Panc1 (cell line): ENCODE data around the gene MAP3K13. TPM values are rescaled to one million over a fixed set of nuclear protein-coding genes. Genes with fewer than 3 reads are reported as not detected.

ENCODE experiments used
- ATAC-seq: fragments of 200-7000 bp; cut with Tn5 transposase; 2 replicates; pipeline ENCODE4 v1.9.1; 2020; ENCODE audit warnings: mild to moderate bottlenecking, moderate library complexity
- BruUV-seq: library from RNA; stranded (reverse); fragments of 400-500 nt; replicated peaks from 2 replicates; lab custom pipeline; 2021; lab: Mats Ljungman, UMichigan
- CTCF ChIA-PET: fragments of 300-600 bp; sonication (Branson Sonifier 250); formaldehyde crosslinking; loops from one replicate; lab custom pipeline; 2022; ENCODE audit warnings: antibody characterized with exemption; lab: Charles Lee
- POLR2A ChIA-PET: fragments of 300-600 bp; sonication (Branson Sonifier 250); formaldehyde crosslinking; loops from one replicate; lab custom pipeline; 2022; ENCODE audit warnings: antibody characterized with exemption; lab: Charles Lee
- DNase-seq: peaks from one replicate; pipeline ENCODE4 v3.0.0-alpha.2; 2010; ENCODE audit warnings: low read depth, low spot score
- H3K27ac ChIP-seq: 2 replicates; pipeline ENCODE4 v1.5.1; 2011; ENCODE audit warnings: mild to moderate bottlenecking, low read length, inconsistent platforms
- H3K27me3 ChIP-seq: fragments of 200-500 bp; sonication (Bioruptor generic); 2 replicates; pipeline ENCODE4 v1.6.0; 2014; ENCODE audit warnings: low read length, inconsistent platforms; ENCODE audit not compliant: control insufficient read depth, insufficient read depth
- H3K36me3 ChIP-seq: fragments of 200-500 bp; sonication (Bioruptor generic); 2 replicates; pipeline ENCODE4 v1.5.1; 2014; ENCODE audit warnings: inconsistent platforms, mild to moderate bottlenecking, low read length, moderate library complexity; ENCODE audit not compliant: control insufficient read depth, insufficient read depth
- H3K4me1 ChIP-seq: 2 replicates; pipeline ENCODE4 v1.5.1; 2011; ENCODE audit warnings: inconsistent platforms, mild to moderate bottlenecking, low read length, moderate library complexity; ENCODE audit not compliant: control insufficient read depth, insufficient read depth
- H3K4me3 ChIP-seq, 2 experiments: 2 replicates each; pipeline ENCODE4 v1.5.1; 2011 to 2012; ENCODE audit warnings: low read depth in 2 of 2, low read length in 2 of 2, mild to moderate bottlenecking in 2 of 2, inconsistent platforms in 1 of 2, moderate library complexity in 1 of 2
- H3K9me3 ChIP-seq: fragments of 200-500 bp; sonication (Bioruptor generic); 2 replicates; pipeline ENCODE4 v1.5.1; 2014; ENCODE audit warnings: low read depth, mild to moderate bottlenecking, inconsistent platforms, low read length, moderate library complexity; ENCODE audit not compliant: control insufficient read depth, insufficient read depth
- POLR2AphosphoS5 ChIP-seq: IDR thresholded peaks from 2 replicates; pipeline ENCODE4 v1.6.1; 2012; ENCODE audit warnings: mild to moderate bottlenecking, low read depth, low read length, moderate library complexity
- SIN3A ChIP-seq: IDR thresholded peaks from 2 replicates; pipeline ENCODE4 v1.6.1; 2012; ENCODE audit warnings: low read depth, mild to moderate bottlenecking, low read length, moderate library complexity, borderline replicate concordance; ENCODE audit not compliant: insufficient read depth
- TCF7L2 ChIP-seq: IDR thresholded peaks from 2 replicates; pipeline ENCODE4 v1.6.1; 2011; ENCODE audit warnings: mild to moderate bottlenecking, low read depth, low read length, inconsistent platforms
- in situ Hi-C: cut with HindIII; loops from 2 replicates; pipeline ENCODE4 v1.10.0; 2016; ENCODE audit warnings: low sequenced_read_pairs, low pct_unique_long_range_greater_than_20kb
- intact Hi-C: fragments of 100-400 bp; cut with micrococcal nuclease; formaldehyde crosslinking; loops from one replicate; pipeline ENCODE4 v1.10.0; 2022; ENCODE audit not compliant: unreplicated experiment
- total RNA-seq: library from RNA; stranded (reverse); gene quantifications from one replicate; pipeline ENCODE4 v1.2.1, GENCODE V29; 2021; ENCODE audit not compliant: unreplicated experiment
- TF ChIP-seq, protein P1 (sequence below): fragments of 450-650 bp; IDR thresholded peaks from 2 replicates; pipeline ENCODE4 v1.5.1; 2017; ENCODE audit warnings: mild to moderate bottlenecking
- TF ChIP-seq, protein P2 (sequence below), 2 experiments: IDR thresholded peaks; 2 replicates each; pipeline ENCODE4 v1.6.1; 2011 to 2012; ENCODE audit warnings: low read depth in 2 of 2, control low read depth in 1 of 2, low read length in 1 of 2, mild to moderate bottlenecking in 1 of 2, moderate library complexity in 1 of 2; ENCODE audit not compliant: insufficient read depth in 1 of 2

Gene MAP3K13
- total RNA-seq, 1 experiment from 2014 or later: 26.6 TPM

DNA sequence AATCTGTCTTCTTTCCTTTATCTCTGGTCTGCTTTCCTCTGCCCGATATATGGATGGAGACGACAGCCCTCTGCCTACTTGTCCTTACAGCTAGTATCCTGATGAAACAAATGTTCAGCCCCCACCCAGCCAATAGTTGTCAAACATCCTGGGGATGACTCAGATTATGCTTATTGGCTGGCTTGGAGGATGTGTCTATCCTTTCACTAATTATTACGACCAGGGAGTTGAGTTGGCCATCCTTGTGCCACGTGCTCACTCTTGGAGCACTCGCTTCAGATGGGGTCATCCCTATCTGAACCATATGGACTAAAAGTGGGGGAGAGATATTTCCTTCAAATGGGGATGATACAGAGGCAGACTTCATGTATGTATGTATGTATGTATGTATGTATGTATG, 6.4 kb upstream of the MAP3K13 start:
- ATAC-seq: no peak
- no peak overlapping the region for H3K27ac ChIP-seq
- POLR2A ChIA-PET: no interaction called here
- TF ChIP-seq TCF7L2: no peak
- TF ChIP-seq, protein P1, sequence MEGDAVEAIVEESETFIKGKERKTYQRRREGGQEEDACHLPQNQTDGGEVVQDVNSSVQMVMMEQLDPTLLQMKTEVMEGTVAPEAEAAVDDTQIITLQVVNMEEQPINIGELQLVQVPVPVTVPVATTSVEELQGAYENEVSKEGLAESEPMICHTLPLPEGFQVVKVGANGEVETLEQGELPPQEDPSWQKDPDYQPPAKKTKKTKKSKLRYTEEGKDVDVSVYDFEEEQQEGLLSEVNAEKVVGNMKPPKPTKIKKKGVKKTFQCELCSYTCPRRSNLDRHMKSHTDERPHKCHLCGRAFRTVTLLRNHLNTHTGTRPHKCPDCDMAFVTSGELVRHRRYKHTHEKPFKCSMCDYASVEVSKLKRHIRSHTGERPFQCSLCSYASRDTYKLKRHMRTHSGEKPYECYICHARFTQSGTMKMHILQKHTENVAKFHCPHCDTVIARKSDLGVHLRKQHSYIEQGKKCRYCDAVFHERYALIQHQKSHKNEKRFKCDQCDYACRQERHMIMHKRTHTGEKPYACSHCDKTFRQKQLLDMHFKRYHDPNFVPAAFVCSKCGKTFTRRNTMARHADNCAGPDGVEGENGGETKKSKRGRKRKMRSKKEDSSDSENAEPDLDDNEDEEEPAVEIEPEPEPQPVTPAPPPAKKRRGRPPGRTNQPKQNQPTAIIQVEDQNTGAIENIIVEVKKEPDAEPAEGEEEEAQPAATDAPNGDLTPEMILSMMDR: no peak
- TF ChIP-seq SIN3A: no peak
- no peak for TF ChIP-seq POLR2AphosphoS5
- TF ChIP-seq, protein P2, sequence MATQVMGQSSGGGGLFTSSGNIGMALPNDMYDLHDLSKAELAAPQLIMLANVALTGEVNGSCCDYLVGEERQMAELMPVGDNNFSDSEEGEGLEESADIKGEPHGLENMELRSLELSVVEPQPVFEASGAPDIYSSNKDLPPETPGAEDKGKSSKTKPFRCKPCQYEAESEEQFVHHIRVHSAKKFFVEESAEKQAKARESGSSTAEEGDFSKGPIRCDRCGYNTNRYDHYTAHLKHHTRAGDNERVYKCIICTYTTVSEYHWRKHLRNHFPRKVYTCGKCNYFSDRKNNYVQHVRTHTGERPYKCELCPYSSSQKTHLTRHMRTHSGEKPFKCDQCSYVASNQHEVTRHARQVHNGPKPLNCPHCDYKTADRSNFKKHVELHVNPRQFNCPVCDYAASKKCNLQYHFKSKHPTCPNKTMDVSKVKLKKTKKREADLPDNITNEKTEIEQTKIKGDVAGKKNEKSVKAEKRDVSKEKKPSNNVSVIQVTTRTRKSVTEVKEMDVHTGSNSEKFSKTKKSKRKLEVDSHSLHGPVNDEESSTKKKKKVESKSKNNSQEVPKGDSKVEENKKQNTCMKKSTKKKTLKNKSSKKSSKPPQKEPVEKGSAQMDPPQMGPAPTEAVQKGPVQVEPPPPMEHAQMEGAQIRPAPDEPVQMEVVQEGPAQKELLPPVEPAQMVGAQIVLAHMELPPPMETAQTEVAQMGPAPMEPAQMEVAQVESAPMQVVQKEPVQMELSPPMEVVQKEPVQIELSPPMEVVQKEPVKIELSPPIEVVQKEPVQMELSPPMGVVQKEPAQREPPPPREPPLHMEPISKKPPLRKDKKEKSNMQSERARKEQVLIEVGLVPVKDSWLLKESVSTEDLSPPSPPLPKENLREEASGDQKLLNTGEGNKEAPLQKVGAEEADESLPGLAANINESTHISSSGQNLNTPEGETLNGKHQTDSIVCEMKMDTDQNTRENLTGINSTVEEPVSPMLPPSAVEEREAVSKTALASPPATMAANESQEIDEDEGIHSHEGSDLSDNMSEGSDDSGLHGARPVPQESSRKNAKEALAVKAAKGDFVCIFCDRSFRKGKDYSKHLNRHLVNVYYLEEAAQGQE (IDR thresholded peaks at IDR 0.05; ENCODE audit: insufficient read depth in 1 of 2, low read depth in 2 of 2, low read length in 1 of 2): no peak
- intact Hi-C loops (loop anchor here (10.0 kb wide), 1 partner anchor 198 kb away; the partner anchor contains the start of gene LIPH), in situ Hi-C loops (no loop called here)
- no peaks in the 10 kb centered on the region for H3K9me3 ChIP-seq
- CTCF ChIA-PET: no interaction called here
- H3K36me3 ChIP-seq: no peaks in the 10 kb centered on the region
- no peaks in the 10 kb centered on the region for H3K4me1 ChIP-seq
- no peak overlapping the region for H3K4me3 ChIP-seq
- no TSS peak for BruUV-seq
- no peaks in the 10 kb centered on the region; the same call in 1 of the 2 replicates for H3K27me3 ChIP-seq
- no peak for DNase-seq

DNA sequence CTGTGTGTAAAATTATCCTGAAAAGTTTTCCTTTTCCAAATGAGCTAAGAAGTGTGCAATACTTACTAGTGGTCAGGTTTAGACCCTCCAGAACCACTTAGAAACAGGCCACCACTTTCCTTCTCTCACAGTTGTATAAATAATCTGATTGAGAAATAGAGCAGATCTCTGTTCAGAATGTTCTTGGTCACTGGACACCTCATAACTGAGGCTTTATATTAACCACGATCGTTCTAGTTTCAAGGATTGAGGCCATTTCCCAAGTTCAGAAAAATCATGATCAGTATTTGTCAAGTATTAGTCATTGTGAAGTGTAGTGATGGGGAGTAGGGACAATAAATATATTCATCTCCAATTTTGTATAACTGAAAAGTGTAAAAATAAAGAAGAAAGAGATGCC, 1.0 kb upstream of the MAP3K13 start:
- H3K36me3 ChIP-seq: no peaks in the 10 kb centered on the region
- no peak for TF ChIP-seq POLR2AphosphoS5
- ATAC-seq (no peak), DNase-seq (no peak)
- in situ Hi-C loops (no loop called here), intact Hi-C loops (no loop called here)
- ChIA-PET POLR2A (no interaction called here), CTCF (no interaction called here)
- H3K27ac ChIP-seq: no peak overlapping the region
- no peaks in the 10 kb centered on the region for H3K4me1 ChIP-seq
- no TSS peak for BruUV-seq
- H3K9me3 ChIP-seq: no peaks in the 10 kb centered on the region
- H3K4me3 ChIP-seq: no peak overlapping the region
- H3K27me3 ChIP-seq: peaks cover 4% of the 10 kb centered on the region; the same call in 1 of the 2 replicates

DNA sequence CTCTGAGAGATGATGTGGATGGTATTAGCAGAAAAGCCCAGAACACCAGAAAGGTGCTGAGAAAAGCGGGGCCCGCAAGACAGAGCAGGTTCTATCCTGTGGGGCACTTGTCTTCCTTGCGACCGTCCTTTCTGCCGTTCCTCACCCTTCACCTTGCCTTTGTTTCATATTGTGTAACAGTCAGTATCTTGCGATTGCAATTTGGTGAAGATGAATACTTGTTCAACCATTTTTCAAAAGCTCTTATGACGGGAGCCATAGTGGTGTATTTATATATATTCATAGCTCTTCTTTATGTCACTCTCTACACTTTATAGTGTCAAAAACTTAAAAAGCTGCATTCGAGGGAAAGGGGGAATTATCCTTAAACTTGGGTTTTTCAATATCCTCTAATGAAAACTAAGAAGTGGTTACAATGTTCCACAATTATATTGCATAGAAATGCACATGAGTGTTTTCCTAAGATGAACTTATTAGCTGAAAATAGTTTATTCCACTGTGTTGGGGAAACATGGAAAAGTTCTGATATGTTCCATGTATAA, 797 bp downstream of the MAP3K13 start:
- no peak overlapping the region for H3K27ac ChIP-seq
- no peaks in the 10 kb centered on the region for H3K36me3 ChIP-seq
- TF ChIP-seq SIN3A (no peak), TCF7L2 (no peak), POLR2AphosphoS5 (no peak)
- TF ChIP-seq, protein P2 (IDR thresholded peaks at IDR 0.05; ENCODE audit: insufficient read depth in 1 of 2, low read depth in 2 of 2, low read length in 1 of 2): no peak
- no TSS peak for BruUV-seq
- no peaks in the 10 kb centered on the region for H3K4me1 ChIP-seq
- intact Hi-C loops (no loop called here), in situ Hi-C loops (no loop called here)
- DNase-seq (no peak), ATAC-seq (peak; percentile 58)
- CTCF ChIA-PET: interaction anchor here (0.6 to 1.0 kb wide), 2 partner anchors 9 to 196 kb away, joined by 3 read pairs; no protein-coding TSS in a partner anchor
- H3K4me3 ChIP-seq: peak overlapping the region; percentile 44 to 63
- POLR2A ChIA-PET: no interaction called here
- H3K9me3 ChIP-seq: no peaks in the 10 kb centered on the region
- peaks cover 4% of the 10 kb centered on the region; the same call in 1 of the 2 replicates for H3K27me3 ChIP-seq
